ENCODE measurements around the gene CDKN3.
"Not testable (repeated sequence)": the region's sequence is repeated elsewhere in the genome, so short reads cannot be mapped to it uniquely, and the experiment has no call there.

The CDKN3 gene

DNA sequence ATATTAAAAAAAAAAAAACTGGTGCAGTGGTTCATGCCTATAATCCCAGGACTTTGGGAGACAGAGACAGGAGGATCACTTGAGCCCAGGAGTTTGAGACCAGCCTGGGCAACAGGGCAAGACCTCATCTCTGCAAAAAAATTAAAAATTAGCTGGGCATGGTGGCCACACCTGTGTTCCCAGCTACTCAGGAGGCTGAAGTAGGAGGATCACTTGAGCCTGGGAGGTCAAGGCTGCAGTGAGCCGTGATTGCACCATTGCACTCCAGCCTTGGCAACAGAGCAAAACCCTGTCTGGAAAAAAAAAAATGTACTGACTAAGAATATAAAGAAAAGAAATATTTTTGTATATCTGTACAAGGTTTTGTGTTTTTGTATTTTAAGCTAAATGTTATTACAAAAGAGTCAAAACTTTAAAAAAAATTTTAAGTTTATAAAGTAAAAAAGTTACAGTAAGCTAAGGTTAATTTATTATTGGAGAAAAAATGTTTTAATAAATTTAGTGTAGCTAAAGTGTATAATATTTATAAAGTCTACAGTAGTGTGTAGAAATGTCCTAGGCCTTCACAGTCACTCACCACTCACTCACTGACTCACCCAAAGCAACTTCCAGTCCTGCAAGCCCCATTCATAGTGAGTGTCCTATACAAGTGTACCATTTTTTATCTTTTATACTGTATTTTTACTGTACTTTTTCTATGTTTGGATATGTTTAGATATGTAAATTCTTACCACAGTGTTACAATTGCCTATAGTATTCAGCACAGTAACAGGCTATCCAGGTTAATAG lies 60.2 kb downstream of the CDKN3 start:
- DNase-seq (ENCODE audit: low read depth), result not testable (repeated sequence)

GRCh38 chr14:54457609-54457996 lies 60.8 kb downstream of the CDKN3 start:
- no peak for DNase-seq (ENCODE audit: low read depth)

GRCh38 chr14:54458536-54458935 lies 61.7 kb downstream of the CDKN3 start:
- not testable (repeated sequence) for DNase-seq (ENCODE audit: low read depth)

- DNase-seq (ENCODE audit: low read depth), result no peak
Observed at GRCh38 chr14:54459106-54459505, 62.3 kb downstream of the CDKN3 start.

GRCh38 chr14:54462048-54462447 lies 65.2 kb downstream of the CDKN3 start:
- DNase-seq (ENCODE audit: low read depth), result no peak

GRCh38 chr14:54465654-54466053 lies 68.8 kb downstream of the CDKN3 start:
- DNase-seq (ENCODE audit: low read depth), result no peak

DNA sequence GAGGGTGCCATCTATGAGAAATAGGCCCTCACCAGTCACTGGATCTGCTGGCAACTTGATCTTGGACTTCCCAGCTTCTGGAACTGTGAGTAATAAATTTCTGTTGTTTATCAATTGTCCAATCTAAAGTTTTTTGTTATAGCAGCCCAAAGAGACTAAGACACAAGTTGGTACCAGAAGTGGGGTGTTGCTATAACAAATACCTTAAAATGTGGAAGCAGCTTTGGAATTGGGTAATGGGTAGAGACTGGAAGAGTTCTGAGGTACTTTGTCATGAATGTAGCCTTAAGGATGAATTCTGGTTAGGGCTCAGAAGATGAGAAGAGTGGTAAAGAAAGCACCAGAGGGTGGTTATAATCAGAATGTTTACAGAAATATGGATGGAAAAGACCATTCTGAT lies 70.5 kb downstream of the CDKN3 start:
- no peak for DNase-seq (ENCODE audit: low read depth)

Data from stimulated activated CD8-positive, alpha-beta memory T cell treated with anti-CD3 and anti-CD28 coated beads, Interleukin-15, amount 100 ng/mL, for 24 hours (primary cell).